ENCODE results near the gene EFS. TPM values are rescaled to one million over a fixed set of nuclear protein-coding genes. Genes with fewer than 3 reads are reported as not detected.

The EFS gene
- total RNA-seq: 20.8 TPM
- 10 to 100 TPM; 35.1 to 51.4 (median 45.4) TPM for polyA plus RNA-seq (ENCODE audit: insufficient read depth in 1 of 8, insufficient read length in 8 of 8, low replicate concordance in 1 of 8)
- long read RNA-seq, donor 1, partial matches to known transcripts: 5 of 7 reads
- long read RNA-seq, donor 1, other reads (novel, unspliced or antisense): 0 of 7 reads
- long read RNA-seq, donor 2: 0 reads
- long read RNA-seq, donor 3, transcript EFS-201 (6 exons, 3,118 nt): major isoform, 13 of 71 reads
- long read RNA-seq, donor 3, partial matches to known transcripts: 54 of 71 reads
- long read RNA-seq, donor 3, other reads (novel, unspliced or antisense): 0 of 71 reads
- long read RNA-seq, donor 4, partial matches to known transcripts: 29 of 32 reads
- long read RNA-seq, donor 4, other reads (novel, unspliced or antisense): 0 of 32 reads
- long read RNA-seq, donor 5, transcript EFS-201 (6 exons, 3,118 nt): major isoform, 10 of 60 reads
- long read RNA-seq, donor 5, partial matches to known transcripts: 48 of 60 reads
- long read RNA-seq, donor 5, other reads (novel, unspliced or antisense): 0 of 60 reads
- long read RNA-seq, donor 6, transcript EFS-201 (6 exons, 3,118 nt): major isoform, 8 of 31 reads
- long read RNA-seq, donor 6, partial matches to known transcripts: 22 of 31 reads
- long read RNA-seq, donor 6, other reads (novel, unspliced or antisense): 0 of 31 reads
- long read RNA-seq, donor 7, partial matches to known transcripts: 24 of 30 reads
- long read RNA-seq, donor 7, other reads (novel, unspliced or antisense): 0 of 30 reads
- long read RNA-seq, donor 8, partial matches to known transcripts: 5 of 5 reads
- long read RNA-seq, donor 8, other reads (novel, unspliced or antisense): 0 of 5 reads
- long read RNA-seq, donor 9, partial matches to known transcripts: 24 of 26 reads
- long read RNA-seq, donor 9, other reads (novel, unspliced or antisense): 0 of 26 reads
- long read RNA-seq, donor 10, partial matches to known transcripts: 17 of 23 reads
- long read RNA-seq, donor 10, other reads (novel, unspliced or antisense): 0 of 23 reads
- long read RNA-seq, donor 11, partial matches to known transcripts: 13 of 17 reads
- long read RNA-seq, donor 11, other reads (novel, unspliced or antisense): 0 of 17 reads

GRCh38 chr14:23365036-23365731 lies at the start of gene EFS:
Gene EFS (minus strand): TSS chr14:23365172. CDS start chr14:23365025, 147 bp downstream.
- H3K27ac ChIP-seq (ENCODE audit: low read length): peak within 1 kb of the TSS; percentile 96
- no peaks in the 10 kb centered on the region for H3K9me3 ChIP-seq (replicated peaks; ENCODE audit: control insufficient read depth, low read depth, low read length)
- H3K4me1 ChIP-seq (ENCODE audit: control insufficient read depth, insufficient read depth, low read length): peaks cover 47% of the 10 kb centered on the region
- peaks cover 32% of the 10 kb centered on the region for H3K36me3 ChIP-seq (ENCODE audit: control insufficient read depth, insufficient read depth, low read length)
- H3K27me3 ChIP-seq (ENCODE audit: control insufficient read depth, insufficient read depth, low read length): peaks cover 20% of the 10 kb centered on the region
- WGBS (ENCODE audit: insufficient coverage): under 1% methylated on average over 74 of the region's 74 CpGs
- peak within 1 kb of the TSS; percentile 76 for H3K4me3 ChIP-seq (ENCODE audit: low read length)
- DNase-seq: peak; percentile 88

GRCh38 chr14:23414254-23414653 lies 49.3 kb upstream of the EFS start:
- no peaks in the 10 kb centered on the region for H3K36me3 ChIP-seq (ENCODE audit: control insufficient read depth, insufficient read depth, low read length)
- no peak for DNase-seq
- H3K4me1 ChIP-seq (ENCODE audit: control insufficient read depth, insufficient read depth, low read length): no peaks in the 10 kb centered on the region
- H3K9me3 ChIP-seq (replicated peaks; ENCODE audit: control insufficient read depth, low read depth, low read length): no peaks in the 10 kb centered on the region
- 50% methylated on average over 3 of the region's 3 CpGs for WGBS (ENCODE audit: insufficient coverage)
- H3K4me3 ChIP-seq (ENCODE audit: low read length): no peak overlapping the region
- H3K27me3 ChIP-seq (ENCODE audit: control insufficient read depth, insufficient read depth, low read length): no peaks in the 10 kb centered on the region
- H3K27ac ChIP-seq (ENCODE audit: low read length): no peak overlapping the region

- no peak overlapping the region for H3K4me3 ChIP-seq (ENCODE audit: low read length)
- no peak overlapping the region for H3K27ac ChIP-seq (ENCODE audit: low read length)
- no peak for DNase-seq
- H3K9me3 ChIP-seq (replicated peaks; ENCODE audit: control insufficient read depth, low read depth, low read length): no peaks in the 10 kb centered on the region
- no peaks in the 10 kb centered on the region for H3K4me1 ChIP-seq (ENCODE audit: control insufficient read depth, insufficient read depth, low read length)
- H3K36me3 ChIP-seq (ENCODE audit: control insufficient read depth, insufficient read depth, low read length): no peaks in the 10 kb centered on the region
- 86% methylated on average over 13 of the region's 16 CpGs for WGBS (ENCODE audit: insufficient coverage)
- H3K27me3 ChIP-seq (ENCODE audit: control insufficient read depth, insufficient read depth, low read length): no peaks in the 10 kb centered on the region
These were observed 48.7 kb upstream of the EFS start for GRCh38 chr14:23413681-23414080.

- no peaks in the 10 kb centered on the region for H3K9me3 ChIP-seq (replicated peaks; ENCODE audit: control insufficient read depth, low read depth, low read length)
- no peaks in the 10 kb centered on the region for H3K36me3 ChIP-seq (ENCODE audit: control insufficient read depth, insufficient read depth, low read length)
- 76% methylated on average over 9 of the region's 14 CpGs for WGBS (ENCODE audit: insufficient coverage)
- H3K27ac ChIP-seq (ENCODE audit: low read length): no peak overlapping the region
- DNase-seq: no peak
- H3K4me3 ChIP-seq (ENCODE audit: low read length): no peak overlapping the region
- H3K4me1 ChIP-seq (ENCODE audit: control insufficient read depth, insufficient read depth, low read length): no peaks in the 10 kb centered on the region
- peaks cover 4% of the 10 kb centered on the region for H3K27me3 ChIP-seq (ENCODE audit: control insufficient read depth, insufficient read depth, low read length)
These were observed 46.9 kb upstream of the EFS start for GRCh38 chr14:23411563-23412525.

- Histone ChIP-seq H3K4me1 (ENCODE audit: control insufficient read depth, insufficient read depth, low read length) (no peaks in the 10 kb centered on the region), H3K9me3 (replicated peaks; ENCODE audit: control insufficient read depth, low read depth, low read length) (no peaks in the 10 kb centered on the region), H3K36me3 (ENCODE audit: control insufficient read depth, insufficient read depth, low read length) (no peaks in the 10 kb centered on the region), H3K27ac (ENCODE audit: low read length) (no peak overlapping the region), H3K4me3 (ENCODE audit: low read length) (no peak overlapping the region), H3K27me3 (ENCODE audit: control insufficient read depth, insufficient read depth, low read length) (peaks cover 6% of the 10 kb centered on the region)
- 70% methylated on average over 9 of the region's 14 CpGs for WGBS (ENCODE audit: insufficient coverage)
- no peak for DNase-seq
These were observed 45.1 kb upstream of the EFS start for GRCh38 chr14:23409966-23410635.

GRCh38 chr14:23409475-23409874 lies 44.5 kb upstream of the EFS start:
- Histone ChIP-seq H3K27ac (ENCODE audit: low read length) (no peak overlapping the region), H3K27me3 (ENCODE audit: control insufficient read depth, insufficient read depth, low read length) (peaks cover 6% of the 10 kb centered on the region), H3K36me3 (ENCODE audit: control insufficient read depth, insufficient read depth, low read length) (no peaks in the 10 kb centered on the region), H3K9me3 (replicated peaks; ENCODE audit: control insufficient read depth, low read depth, low read length) (no peaks in the 10 kb centered on the region), H3K4me3 (ENCODE audit: low read length) (no peak overlapping the region), H3K4me1 (ENCODE audit: control insufficient read depth, insufficient read depth, low read length) (no peaks in the 10 kb centered on the region)
- no CpG with 5 or more reads among the region's 2 CpGs for WGBS (ENCODE audit: insufficient coverage)
- no peak for DNase-seq

GRCh38 chr14:23408307-23408630 lies 43.3 kb upstream of the EFS start:
- WGBS (ENCODE audit: insufficient coverage): 47% methylated on average over 4 of the region's 5 CpGs
- H3K4me1 ChIP-seq (ENCODE audit: control insufficient read depth, insufficient read depth, low read length): no peaks in the 10 kb centered on the region
- H3K9me3 ChIP-seq (replicated peaks; ENCODE audit: control insufficient read depth, low read depth, low read length): no peaks in the 10 kb centered on the region
- DNase-seq: no peak
- no peak overlapping the region for H3K27ac ChIP-seq (ENCODE audit: low read length)
- no peak overlapping the region for H3K4me3 ChIP-seq (ENCODE audit: low read length)
- no peaks in the 10 kb centered on the region for H3K36me3 ChIP-seq (ENCODE audit: control insufficient read depth, insufficient read depth, low read length)
- peaks cover 11% of the 10 kb centered on the region for H3K27me3 ChIP-seq (ENCODE audit: control insufficient read depth, insufficient read depth, low read length)

GRCh38 chr14:23407516-23408306 lies 42.7 kb upstream of the EFS start, which contains the start of gene MYH6:
Gene MYH6 (minus strand): TSS chr14:23408273. CDS start chr14:23407223, 1,050 bp downstream.
- no peak for DNase-seq
- Histone ChIP-seq H3K4me1 (ENCODE audit: control insufficient read depth, insufficient read depth, low read length) (no peaks in the 10 kb centered on the region), H3K27ac (ENCODE audit: low read length) (no peak within 1 kb of the TSS), H3K27me3 (ENCODE audit: control insufficient read depth, insufficient read depth, low read length) (peaks cover 13% of the 10 kb centered on the region), H3K4me3 (ENCODE audit: low read length) (no peak within 1 kb of the TSS), H3K9me3 (replicated peaks; ENCODE audit: control insufficient read depth, low read depth, low read length) (no peaks in the 10 kb centered on the region), H3K36me3 (ENCODE audit: control insufficient read depth, insufficient read depth, low read length) (no peaks in the 10 kb centered on the region)
- 77% methylated on average over 15 of the region's 15 CpGs for WGBS (ENCODE audit: insufficient coverage)
